ENCODE measurements around the gene ADAM12.

DNA sequence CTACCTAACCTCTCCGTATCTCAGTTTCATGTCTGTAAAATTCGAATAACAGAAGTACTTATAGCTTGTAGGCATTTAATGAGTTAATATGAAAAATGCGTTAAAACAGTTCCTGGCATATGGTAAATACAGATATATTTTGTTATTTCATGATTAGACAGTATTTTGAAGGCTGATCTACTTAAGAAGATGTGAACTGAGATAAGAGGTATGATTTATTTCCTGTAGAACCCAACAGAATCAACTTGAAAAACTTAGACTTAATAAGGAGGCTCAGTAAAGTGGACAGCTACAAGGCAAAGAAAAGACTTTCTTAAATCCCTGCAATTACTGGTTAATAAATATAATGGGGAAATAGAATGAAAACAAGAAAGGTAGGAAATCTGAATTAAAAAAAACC is 388.6 kb downstream of the ADAM12 start:
- TF ChIP-seq CTCF (IDR thresholded peaks at IDR 0.05 in 2 of 3, conservative IDR thresholded peaks at IDR 0.05 in 1 of 3; ENCODE audit: borderline replicate concordance in 1 of 3, insufficient read depth in 1 of 3, low read depth in 2 of 3, low read length in 2 of 3), result no peak
- TF ChIP-seq SIN3A (IDR thresholded peaks at IDR 0.05; ENCODE audit: low read depth), result no peak
- TF ChIP-seq MAX (IDR thresholded peaks at IDR 0.05), result no peak
- no peak for TF ChIP-seq POLR2AphosphoS5 (IDR thresholded peaks at IDR 0.05; ENCODE audit: low read depth, low read length)
- TF ChIP-seq, protein P1, sequence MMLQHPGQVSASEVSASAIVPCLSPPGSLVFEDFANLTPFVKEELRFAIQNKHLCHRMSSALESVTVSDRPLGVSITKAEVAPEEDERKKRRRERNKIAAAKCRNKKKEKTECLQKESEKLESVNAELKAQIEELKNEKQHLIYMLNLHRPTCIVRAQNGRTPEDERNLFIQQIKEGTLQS (IDR thresholded peaks at IDR 0.05), result no peak
- TF ChIP-seq EZH2phosphoT487 (IDR thresholded peaks at IDR 0.05; ENCODE audit: borderline replicate concordance), result no peak
- TF ChIP-seq, protein P2, sequence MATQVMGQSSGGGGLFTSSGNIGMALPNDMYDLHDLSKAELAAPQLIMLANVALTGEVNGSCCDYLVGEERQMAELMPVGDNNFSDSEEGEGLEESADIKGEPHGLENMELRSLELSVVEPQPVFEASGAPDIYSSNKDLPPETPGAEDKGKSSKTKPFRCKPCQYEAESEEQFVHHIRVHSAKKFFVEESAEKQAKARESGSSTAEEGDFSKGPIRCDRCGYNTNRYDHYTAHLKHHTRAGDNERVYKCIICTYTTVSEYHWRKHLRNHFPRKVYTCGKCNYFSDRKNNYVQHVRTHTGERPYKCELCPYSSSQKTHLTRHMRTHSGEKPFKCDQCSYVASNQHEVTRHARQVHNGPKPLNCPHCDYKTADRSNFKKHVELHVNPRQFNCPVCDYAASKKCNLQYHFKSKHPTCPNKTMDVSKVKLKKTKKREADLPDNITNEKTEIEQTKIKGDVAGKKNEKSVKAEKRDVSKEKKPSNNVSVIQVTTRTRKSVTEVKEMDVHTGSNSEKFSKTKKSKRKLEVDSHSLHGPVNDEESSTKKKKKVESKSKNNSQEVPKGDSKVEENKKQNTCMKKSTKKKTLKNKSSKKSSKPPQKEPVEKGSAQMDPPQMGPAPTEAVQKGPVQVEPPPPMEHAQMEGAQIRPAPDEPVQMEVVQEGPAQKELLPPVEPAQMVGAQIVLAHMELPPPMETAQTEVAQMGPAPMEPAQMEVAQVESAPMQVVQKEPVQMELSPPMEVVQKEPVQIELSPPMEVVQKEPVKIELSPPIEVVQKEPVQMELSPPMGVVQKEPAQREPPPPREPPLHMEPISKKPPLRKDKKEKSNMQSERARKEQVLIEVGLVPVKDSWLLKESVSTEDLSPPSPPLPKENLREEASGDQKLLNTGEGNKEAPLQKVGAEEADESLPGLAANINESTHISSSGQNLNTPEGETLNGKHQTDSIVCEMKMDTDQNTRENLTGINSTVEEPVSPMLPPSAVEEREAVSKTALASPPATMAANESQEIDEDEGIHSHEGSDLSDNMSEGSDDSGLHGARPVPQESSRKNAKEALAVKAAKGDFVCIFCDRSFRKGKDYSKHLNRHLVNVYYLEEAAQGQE (IDR thresholded peaks at IDR 0.05; ENCODE audit: low read depth), result no peak
- no peak for TF ChIP-seq EZH2 (IDR thresholded peaks at IDR 0.05)
